ENCODE data around the gene FAM234B.

The FAM234B gene

GRCh38 chr12:13117029-13117428, 72.8 kb downstream of the FAM234B start:
- DNase-seq (ENCODE audit: low spot score), result no peak

GRCh38 chr12:13119826-13120225, 75.6 kb downstream of the FAM234B start:
- no peak for DNase-seq (ENCODE audit: low spot score)

- DNase-seq (ENCODE audit: low spot score), result no peak
These were observed 76.2 kb downstream of the FAM234B start for GRCh38 chr12:13120413-13120812.

GRCh38 chr12:13121568-13121967, 77.4 kb downstream of the FAM234B start:
- DNase-seq (ENCODE audit: low spot score), result no peak

- DNase-seq (ENCODE audit: low spot score), result no peak
These were observed 80.7 kb downstream of the FAM234B start for GRCh38 chr12:13124656-13125505.

- DNase-seq (ENCODE audit: low spot score), result no peak
These were observed 81.8 kb downstream of the FAM234B start for GRCh38 chr12:13125996-13126395.

GRCh38 chr12:13126494-13126893, 82.3 kb downstream of the FAM234B start:
- DNase-seq (ENCODE audit: low spot score), result no peak

- no peak for DNase-seq (ENCODE audit: low spot score)
These were observed 83.3 kb downstream of the FAM234B start for GRCh38 chr12:13127444-13127843.

- no peak for DNase-seq (ENCODE audit: low spot score)
These were observed 84.2 kb downstream of the FAM234B start for GRCh38 chr12:13128291-13128965.

- DNase-seq (ENCODE audit: low spot score), result no peak
These were observed 86.8 kb downstream of the FAM234B start for GRCh38 chr12:13130981-13131380.
